ENCODE results near the gene ZNF608.

Gene ZNF608

DNA sequence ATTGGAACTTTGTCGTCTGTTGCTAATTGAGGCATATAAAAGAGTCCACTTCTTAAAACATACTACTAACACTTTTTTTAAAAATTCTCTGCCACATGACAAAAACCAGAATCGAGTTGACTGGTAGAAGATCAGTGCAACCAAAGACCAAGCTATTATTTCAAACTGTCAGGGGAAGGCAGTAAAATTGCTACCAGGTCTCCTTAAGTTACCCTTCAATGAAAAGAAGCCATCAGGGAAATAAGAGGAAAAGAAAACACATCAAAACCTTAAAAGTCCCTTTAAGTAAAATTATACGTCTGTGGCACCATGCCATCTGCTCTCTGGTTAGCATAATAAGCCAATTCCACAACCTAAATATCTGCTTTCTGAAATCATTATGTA, 9.6 kb downstream of the ZNF608 start:
- DNase-seq = no peak

DNA sequence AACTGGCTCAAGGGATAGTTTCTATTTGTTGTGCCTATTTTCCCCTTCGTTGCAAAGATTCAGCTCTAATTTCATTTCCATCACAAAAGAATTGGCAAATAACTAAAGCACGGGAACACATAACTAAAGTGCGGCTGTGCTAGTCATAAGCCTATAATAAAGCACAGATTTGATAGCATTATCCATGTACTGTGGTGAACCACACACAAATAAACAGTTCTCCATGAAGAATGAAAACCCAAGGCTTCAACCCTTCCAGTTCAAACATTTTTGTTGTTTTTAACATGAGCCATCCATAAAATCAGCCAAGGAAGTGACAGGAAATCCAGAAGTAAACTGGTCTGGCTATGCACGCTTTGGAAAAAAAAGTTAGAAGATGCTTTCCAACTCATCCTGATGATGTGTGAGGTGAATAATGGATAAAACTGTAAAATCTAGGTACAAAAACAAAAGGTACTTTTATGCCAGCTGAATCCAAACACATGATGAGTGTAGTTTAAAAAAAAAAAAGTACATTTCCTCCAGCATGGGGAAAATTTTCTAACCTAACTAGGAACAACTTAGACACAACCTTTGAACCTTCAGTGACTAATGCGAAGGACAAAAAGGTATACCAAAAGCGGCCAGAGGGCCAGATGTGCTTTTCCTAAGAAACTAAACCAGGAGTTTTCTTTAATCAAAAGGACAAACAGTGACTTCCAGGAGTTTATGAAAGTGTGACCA, 10.2 kb downstream of the ZNF608 start:
- DNase-seq = no peak

DNA sequence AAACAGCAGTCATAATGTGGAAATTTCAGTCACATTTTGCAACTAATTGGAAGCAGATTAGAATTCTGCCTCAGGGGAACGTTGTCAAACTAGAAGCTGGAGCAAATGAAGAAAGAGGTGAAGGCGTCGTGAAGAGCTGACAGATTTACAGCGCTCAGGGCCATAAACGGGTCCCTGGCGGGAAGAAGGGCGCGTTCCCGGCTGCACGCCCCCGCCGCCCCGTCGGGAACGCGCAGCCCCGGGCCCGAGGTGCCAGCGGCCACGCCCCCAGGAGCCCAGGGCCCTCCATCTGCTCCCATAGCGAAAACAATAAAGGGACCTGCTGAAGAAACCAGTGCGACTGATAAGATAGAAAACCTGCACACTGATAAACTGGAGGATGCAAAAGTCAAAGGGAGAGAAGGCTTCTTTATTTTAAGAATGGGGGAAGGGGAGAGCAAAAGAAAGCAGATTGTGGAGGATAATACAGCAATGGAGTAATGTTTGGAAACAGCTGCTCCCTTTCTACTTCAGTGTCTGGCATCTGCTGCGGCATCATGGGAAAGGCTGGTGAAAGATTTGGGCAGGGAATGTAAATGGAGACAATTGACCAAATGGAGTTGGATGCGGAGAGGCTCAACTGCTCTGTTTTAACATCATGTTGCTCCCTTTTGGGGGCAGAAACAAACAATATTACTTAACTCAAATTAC, 11.1 kb downstream of the ZNF608 start:
- DNase-seq = no peak

DNA sequence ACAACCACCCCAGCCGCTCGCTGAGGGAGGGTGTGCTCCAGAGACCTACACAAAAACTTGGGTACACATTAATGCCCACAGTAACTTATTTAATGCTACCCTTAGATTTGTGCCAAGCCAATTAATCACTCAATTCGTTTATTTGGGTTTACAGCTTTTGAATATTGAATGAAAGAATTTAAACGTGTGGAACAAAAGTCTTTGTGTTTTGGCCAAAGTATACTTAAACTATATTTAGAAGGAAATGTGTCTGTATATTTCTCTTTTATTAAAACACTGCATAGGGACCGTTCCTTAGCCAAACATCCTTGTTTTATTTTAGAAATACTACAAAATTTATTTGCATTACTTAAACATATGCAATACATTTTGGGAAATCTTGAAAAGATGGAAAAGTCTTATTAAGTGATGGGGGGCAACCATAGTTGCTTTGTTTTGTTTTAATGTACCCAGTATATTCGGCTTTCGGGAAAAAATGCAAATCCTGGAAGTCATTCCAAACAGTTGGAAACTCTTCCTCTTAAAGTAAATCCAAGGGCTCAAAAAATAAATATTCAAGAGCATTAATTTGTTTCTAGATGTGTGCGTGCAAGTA, 11.8 kb downstream of the ZNF608 start:
- DNase-seq = no peak

DNA sequence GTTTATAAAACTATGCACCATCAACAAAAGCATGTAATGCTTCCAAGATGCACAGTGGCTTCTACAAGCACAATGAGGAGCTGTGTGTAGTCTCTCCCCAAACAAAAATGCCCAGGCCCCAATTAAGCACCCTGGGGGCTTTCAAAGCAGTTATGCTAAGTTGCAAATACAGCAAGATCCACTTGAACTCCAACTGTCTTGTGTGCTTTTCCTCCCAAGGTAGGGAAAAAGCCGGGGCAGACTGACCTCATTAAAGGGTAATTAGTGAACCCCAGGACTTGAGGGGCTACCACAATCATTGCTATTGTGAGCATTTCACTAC, 13.1 kb downstream of the ZNF608 start:
- no peak for DNase-seq

DNA sequence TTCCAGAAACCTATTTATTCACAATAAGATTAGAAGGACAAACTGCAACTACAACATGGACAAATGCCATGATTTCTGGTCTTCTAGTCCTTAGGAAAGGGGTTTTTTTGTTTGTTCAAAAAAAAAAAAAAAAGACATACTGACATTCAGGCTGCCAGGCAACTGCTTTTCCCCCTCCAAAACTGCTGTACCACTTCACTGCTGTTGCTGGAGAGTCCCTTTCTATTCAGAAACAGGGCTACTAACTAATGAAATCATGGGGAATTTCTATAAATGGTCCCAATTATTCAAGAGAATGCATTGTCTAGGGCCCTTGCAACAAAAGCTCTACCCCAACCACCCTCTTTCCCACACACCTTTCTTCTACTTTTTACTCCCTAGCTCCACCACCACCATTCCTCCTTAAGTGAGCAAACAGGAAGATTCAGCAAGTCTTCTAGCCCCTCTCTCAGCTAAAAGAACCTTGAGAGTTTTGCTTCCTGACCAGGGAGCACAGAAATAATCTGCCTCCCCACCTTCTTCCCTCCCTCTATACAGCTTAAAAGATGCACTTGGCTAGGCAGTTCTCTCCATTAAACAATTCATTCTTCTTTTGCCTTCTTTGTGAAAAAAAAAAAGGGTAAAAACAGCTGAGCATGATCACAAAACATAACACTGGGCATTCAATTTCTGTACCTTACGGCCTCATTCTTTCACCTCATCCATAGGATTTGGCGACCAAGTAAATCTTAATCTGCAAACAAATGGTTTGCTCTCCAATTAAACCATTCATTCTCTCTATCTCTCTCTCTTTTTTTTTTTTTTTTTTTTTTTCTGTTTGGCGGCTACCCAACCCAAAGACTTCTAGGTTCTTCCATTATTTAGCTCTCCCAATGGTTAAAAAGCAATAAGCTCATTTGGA, 13.8 kb downstream of the ZNF608 start:
- no peak for DNase-seq

DNA sequence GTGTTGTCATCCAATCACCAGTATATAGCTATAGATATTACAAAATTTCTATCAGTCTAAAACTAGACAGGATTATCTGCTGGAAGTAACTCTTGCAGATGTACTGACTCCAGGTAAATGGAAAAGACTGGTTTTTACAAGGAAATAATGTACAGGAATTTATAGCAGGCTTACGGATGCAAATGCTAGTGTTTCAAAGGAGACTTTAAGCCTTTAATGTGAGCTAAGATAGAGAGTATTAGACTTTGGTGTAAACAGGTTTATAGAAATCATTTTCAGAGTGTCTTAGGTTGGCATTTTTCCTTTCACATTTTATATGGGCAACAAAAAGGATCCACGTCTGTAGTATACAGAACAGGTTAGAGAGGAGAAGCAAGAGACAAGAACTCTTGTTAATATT, 16.1 kb downstream of the ZNF608 start:
- no peak for DNase-seq

DNA sequence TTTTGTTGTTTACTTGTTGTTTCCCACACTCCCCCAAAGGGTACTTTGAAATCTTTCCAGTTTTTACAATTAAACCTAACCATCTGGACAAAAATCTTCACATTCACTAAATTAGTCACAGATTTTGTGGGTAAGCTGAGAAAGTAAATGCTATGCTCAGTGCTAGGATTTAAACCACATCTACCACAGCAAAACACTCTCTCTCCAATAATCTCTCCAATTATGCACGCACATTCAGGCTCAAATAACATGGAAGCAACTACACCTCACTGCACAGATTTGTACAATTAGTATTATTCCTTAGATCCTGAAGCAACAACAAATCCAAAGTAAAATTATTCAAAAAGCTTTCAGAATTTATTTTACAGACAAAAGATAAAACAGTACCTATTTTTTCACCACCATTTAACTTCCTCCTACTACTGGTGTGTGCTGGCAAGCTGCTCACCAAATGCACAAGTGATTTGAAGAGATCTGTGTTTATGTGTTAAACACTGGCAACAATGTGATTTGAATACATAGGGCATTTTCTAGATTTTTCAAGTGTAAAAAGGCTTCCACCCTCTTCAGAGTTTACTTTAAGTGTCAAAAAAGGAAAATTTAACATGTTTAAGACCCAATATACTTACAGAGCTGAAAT, 16.6 kb downstream of the ZNF608 start:
- no peak for DNase-seq

DNA sequence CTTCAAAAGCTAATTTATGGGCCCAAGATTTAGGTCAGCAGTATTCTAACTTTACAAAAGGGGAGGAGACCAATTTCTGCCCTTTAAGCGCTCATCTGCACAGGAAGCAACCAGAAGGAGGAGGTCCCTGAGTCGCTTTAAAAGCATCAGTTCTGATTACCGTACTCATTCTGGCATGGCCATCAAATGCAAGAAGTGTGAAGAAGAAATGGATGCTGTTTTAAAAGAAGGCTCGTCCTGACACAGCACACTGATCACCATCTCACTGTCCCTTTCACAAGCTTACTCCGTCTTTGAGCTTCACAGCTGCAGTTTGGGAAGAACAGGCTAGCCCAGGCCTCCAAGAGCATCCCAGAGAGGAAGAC, 17.5 kb downstream of the ZNF608 start:
- no peak for DNase-seq

DNA sequence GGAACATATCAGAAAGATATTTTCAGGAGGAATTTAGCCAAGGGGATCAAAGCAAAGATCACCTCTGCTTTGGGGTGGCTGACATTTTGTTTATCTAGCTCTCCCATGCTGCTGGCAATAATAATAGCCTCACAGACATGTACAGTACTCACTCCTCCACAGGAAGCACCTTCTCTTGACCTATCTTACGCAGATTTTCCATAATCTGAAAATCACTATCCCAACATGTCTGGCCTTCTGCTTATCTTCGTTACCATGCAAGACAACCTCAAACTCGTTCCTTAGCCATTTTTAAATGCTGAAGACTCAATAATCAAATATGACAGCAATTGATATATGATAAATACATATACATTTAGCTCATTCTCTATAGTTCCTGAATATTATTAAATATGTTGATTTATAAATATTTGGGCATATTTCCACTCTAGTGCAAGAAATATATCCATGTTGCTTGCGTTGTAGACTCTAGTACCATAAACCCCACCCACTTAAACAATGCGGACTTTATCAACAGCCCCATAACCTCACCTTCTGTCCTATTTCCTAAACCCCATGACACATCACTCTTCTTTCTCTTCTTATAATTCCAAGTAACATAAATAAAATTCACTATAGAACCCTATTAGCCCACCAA, 18.0 kb downstream of the ZNF608 start:
- no peak for DNase-seq

DNA sequence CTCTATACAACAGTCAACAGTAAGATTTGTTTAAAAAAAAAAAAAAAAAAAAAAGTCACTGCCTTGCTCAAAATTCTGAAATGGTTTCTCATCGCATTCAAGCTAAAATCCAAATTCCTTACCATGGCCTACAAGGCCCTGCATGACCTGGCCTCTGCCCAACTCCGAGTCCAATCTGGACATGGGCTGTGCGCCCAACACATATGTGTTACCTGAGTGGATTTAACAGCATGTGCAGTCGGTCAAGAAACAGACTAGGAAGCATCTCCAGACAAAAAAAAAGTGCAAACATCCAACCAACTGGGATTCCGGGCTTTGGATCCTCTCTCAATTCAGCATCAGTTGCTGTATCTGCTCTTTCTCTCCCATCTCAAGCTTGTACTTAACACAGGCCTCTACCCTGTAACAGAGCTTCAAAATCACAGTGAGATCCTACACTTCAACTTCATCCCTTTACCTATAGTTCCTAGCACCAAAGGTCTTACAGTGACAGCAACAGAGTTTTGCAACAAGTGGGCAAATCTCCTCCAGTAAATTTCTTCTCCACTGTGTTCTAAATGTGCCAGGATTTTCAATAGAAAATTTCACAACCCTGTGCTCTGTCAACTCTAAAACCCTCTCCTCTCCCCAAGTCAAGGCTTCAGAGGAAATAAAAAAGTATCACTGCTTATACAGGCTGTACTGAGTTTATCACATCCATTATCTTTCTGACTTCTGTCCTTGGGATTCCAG, 19.6 kb downstream of the ZNF608 start:
- DNase-seq = no peak

DNA sequence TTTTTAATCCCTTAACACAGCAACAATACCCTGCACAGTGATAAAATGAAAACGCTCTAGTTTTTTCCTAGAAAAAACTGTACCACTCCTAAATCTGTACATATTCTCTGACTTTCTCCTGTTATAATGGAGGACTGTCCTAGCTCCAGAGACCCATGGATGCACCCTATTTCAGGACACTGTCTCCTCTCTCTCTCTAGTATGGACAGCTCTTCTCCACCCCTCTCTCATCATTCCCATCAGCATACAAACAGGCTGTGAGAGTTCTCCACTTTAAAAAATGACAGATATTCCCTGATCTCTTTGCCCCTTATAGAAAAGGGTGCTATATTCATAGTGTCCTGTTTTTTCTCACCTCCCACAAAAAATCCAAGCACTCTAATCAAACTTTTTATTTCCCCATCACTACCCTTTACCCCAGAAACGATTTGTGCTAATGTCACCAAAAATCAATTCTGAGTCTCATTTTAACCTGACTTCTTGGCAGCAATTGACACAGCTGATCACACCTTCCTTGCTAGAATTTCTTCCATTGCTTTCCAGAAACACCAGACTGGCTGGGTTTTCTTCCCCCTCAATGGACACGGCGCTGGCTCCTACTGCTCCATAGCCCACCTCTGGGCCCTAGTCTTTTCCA, 20.7 kb downstream of the ZNF608 start:
- DNase-seq = no peak

DNA sequence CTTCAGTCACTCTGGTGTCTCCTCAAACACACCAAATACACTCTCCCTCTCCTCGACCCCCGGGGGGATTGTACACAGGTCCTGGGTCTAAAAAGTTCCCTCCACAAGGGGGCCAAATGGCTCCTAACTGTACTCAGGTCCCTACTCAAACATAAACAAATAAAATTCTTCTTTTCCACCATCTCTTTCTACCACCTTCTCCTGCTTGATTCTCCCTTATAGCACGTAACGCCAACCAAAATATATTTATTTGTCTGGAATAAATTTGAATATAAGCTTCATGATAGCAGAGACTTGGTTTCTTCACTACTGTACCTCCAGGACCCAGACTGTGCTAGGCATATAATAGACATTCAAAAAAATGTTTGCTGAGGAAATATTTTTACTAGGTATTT, 21.4 kb downstream of the ZNF608 start:
- no peak for DNase-seq

DNA sequence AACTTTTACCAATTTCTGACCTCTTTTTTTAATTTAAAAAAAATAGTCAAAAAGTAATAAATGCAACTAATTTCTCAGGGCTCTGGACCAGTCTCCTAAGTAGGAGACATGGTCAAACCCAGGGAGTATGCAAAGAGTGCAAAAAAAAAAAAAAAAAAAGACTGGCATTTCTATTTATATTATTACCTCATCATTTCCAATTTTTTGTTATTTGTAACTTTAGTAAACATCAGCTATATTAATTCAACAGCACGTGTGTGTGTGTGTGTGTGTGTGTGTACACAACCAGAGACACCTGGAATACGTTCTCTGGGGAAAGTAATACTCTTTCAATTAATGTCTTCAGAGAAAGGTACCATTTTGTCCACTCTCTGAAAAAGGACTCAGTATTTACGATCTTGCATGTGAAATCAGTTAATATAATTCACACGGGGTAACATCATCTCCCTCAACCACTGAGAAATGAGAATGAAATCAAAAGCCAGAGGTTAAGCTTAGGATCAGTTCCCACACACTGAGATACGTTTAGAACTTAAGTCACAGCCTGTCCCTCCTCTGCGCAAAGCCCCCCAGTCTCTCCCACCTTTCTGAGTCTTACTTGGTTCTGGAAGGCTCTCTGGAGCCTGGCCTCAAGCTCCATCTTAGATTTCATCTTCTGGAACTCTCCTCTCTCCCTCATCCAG, 21.9 kb downstream of the ZNF608 start:
- DNase-seq = no peak

DNA sequence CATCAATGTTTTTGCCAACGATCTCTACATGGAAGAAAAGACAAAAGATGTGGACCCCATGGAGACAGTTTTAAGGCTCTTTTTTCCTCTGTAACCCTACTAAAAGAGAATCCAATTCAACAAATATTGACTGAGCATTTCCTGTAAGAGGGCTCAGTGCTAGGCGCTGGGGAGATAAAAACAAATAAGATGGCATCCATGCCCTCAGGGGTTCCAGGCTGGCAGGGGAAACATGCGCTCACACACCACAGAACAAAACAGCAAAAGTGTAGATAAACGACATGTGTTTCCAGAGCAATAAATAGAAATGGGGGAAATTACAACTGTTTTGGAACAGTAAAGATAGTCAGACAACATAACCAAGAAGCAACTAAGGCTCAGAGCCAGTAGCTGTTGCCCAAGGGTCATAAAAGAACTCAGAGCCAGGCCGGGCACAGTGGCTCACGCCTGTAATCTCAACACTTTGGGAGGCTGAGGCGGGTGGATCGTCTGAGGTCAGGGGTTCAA, 25.2 kb downstream of the ZNF608 start:
- DNase-seq = no peak

DNA sequence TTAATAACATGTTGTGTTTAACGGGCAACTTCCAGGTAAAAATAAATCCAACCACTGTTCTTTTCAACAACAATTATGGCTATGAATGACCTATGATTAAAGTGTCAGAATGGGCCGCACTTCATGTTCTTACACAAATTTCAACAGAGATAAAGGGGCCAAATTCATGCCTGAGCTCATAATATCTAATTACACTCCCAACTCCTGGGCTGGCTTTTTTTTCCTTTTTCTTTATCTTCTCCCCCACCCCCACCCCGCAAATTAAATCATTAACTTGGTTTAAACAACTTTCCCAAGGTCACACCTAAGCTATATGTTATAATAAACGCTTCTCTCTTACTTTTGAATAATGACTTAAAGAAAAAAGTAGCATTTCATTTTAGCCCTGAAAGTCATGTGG, 25.8 kb downstream of the ZNF608 start:
- DNase-seq = no peak

DNA sequence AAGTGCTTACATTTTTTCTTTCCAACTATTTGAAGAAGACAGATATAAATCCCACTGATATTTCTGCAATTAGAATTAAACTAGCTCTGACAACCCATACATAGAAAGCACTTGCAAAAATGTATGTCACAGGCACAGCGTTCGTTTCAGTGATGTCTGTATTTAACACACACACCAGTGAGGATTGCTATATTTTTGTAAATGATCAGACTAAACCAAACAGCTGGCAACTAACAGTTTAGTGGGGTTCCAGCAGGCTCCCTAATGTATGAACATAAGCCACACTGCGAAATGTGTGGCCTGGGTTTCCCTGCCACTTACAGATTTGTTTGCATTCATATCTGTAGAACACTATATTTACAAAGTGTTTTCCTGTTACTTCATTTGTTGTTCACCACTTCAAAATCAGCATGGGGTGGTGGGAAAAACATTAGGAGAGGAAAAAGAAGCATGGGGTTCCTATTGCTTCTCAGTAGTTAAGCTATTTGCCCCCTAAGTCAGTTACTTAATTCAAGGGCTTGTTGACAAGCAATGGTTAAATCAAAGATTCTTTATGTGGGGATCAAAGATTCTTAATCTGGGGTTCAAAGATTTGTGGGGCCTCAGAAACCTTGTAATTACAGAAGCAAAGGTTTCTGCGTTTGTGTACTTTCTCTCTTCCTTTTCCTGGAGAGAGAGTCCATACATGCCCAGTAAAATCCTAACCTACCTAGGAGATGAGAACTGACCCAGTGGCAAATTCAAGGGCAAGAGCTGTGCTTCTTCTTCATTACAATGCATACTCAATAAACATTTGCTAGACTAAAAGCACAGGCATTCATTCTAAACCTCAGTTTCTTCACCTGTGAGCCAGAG, 27.1 kb downstream of the ZNF608 start:
- no peak for DNase-seq

DNA sequence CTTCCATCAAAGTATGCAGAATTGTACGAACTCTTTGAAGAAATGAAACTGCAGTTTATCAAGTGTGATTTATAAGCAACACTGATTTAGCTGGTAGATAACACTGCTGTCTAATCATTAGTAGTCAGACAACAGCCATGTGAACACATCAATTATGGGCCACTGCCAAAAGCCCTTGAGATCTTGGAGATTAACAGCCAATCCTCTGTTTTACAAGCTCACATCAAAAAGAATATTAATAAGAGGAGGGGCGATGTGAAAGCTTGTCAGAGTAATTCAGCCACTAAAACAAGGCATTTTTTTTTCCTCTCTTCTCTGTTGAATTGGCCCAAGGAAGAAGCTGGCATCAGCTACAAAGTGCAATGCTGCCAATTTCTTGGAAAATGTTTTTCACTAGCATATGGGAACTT, 28.1 kb downstream of the ZNF608 start:
- DNase-seq = no peak

DNA sequence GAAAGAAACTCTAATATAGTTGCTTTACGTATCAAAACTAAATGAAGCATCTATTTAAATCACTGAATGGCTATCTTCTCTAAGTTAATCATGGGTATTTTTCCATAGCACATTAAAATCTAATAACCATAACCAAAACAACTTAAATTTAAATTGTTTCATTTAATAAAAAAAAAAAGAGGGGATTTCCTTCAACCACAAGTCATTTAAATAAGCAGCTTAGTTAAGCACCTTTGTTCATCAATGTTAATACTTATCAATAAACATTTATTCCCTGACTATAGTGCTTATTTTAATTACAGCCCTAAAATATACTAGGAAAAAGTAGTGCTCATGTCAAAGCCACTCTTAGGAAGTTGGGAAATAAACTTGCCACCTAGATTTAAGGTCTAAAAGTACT, 30.3 kb downstream of the ZNF608 start:
- DNase-seq = no peak

DNA sequence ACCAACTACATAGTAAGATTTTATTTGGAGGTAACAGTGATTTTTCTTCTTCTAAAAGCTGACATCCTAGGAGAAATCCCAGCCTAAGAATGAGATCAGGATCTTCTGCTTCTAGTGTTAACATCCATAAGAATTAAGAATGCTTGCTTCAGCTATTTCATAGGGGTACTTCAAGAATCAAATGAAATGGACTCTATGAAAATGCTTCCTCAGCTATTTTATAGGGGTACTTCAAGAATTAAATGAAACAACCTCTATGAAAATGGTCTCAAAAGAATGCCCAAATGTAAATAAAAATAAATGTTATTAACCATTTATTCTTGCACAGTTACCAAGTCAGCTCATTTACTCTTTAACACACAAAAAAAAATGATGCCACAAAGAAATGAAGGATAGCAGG, 31.5 kb downstream of the ZNF608 start:
- DNase-seq = no peak

Data from CD4-positive, alpha-beta T cell treated with Interleukin-17A for 1 hour (primary cell).